ENCODE results near the gene GARS1. TPM values are rescaled to one million over a fixed set of nuclear protein-coding genes. Genes with fewer than 3 reads are reported as not detected.
"Not testable (repeated sequence)": the region's sequence is repeated elsewhere in the genome, so short reads cannot be mapped to it uniquely, and the experiment has no call there.

The GARS1 gene
- total RNA-seq, 5 donors from 2014 or later (not counting 1 experiment from before 2014, with no cell fraction given), result 78.8 to 121 (median 114) TPM

GRCh38 chr7:30584965-30585364 is 9.7 kb upstream of the GARS1 start:
- DNase-seq (no peak), ATAC-seq (replicated peaks in 1 of 4) (no peak)
- ChIA-PET CTCF (no interaction called here), POLR2A (no interaction called here)
- 82% methylated on average over 2 of the region's 5 CpGs for WGBS (ENCODE audit: insufficient coverage)
- H3K36me3 ChIP-seq (ENCODE audit: control insufficient read depth in 2 of 2, extremely low read depth in 1 of 2, insufficient read depth in 1 of 2, low read length in 1 of 2), result peaks cover 4 to 31% of the 10 kb centered on the region in 2 donors
- no peaks in the 10 kb centered on the region for H3K27me3 Mint-ChIP-seq
- no peak overlapping the region for H3K27ac ChIP-seq (ENCODE audit: low read length)
- no peaks in the 10 kb centered on the region for H3K9me3 Mint-ChIP-seq
- H3K4me3 Mint-ChIP-seq, result no peak overlapping the region
- H3K4me1 ChIP-seq (ENCODE audit: control insufficient read depth in 1 of 2, extremely low read depth in 1 of 2, insufficient read depth in 2 of 2, low read length in 2 of 2), result no peaks in the 10 kb centered on the region
- H3K36me3 Mint-ChIP-seq, result peaks cover 58% of the 10 kb centered on the region
- H3K27ac Mint-ChIP-seq, result no peak overlapping the region
- H3K4me3 ChIP-seq (ENCODE audit: control insufficient read depth in 1 of 2, extremely low read depth in 1 of 2, low read length in 1 of 2), result no peak overlapping the region
- no peaks in the 10 kb centered on the region for H3K9me3 ChIP-seq
- H3K27me3 ChIP-seq (replicated peaks in 1 of 2; ENCODE audit: control insufficient read depth in 2 of 2, extremely low read depth in 1 of 2, insufficient read depth in 2 of 2, low read length in 1 of 2), result no peaks in the 10 kb centered on the region
- peaks cover 12 to 20% (median 14%) of the 10 kb centered on the region in 3 donors for H3K4me1 Mint-ChIP-seq

GRCh38 chr7:30585675-30586074 is 9.0 kb upstream of the GARS1 start:
- H3K9me3 Mint-ChIP-seq, result no peaks in the 10 kb centered on the region
- ChIA-PET CTCF (no interaction called here), POLR2A (no interaction called here)
- H3K27ac Mint-ChIP-seq, result no peak overlapping the region
- no peaks in the 10 kb centered on the region for H3K9me3 ChIP-seq
- H3K4me1 Mint-ChIP-seq, result peaks cover 16 to 20% (median 18%) of the 10 kb centered on the region in 3 donors
- no peaks in the 10 kb centered on the region for H3K27me3 Mint-ChIP-seq
- WGBS (ENCODE audit: insufficient coverage), result 82% methylated on average over 3 of the region's 3 CpGs
- H3K4me1 ChIP-seq (ENCODE audit: control insufficient read depth in 1 of 2, extremely low read depth in 1 of 2, insufficient read depth in 2 of 2, low read length in 2 of 2), result no peaks in the 10 kb centered on the region
- no peak overlapping the region for H3K27ac ChIP-seq (ENCODE audit: low read length)
- H3K36me3 Mint-ChIP-seq, result peaks cover 51% of the 10 kb centered on the region
- DNase-seq (no peak), ATAC-seq (replicated peaks in 1 of 4) (no peak)
- H3K36me3 ChIP-seq (ENCODE audit: control insufficient read depth in 2 of 2, extremely low read depth in 1 of 2, insufficient read depth in 1 of 2, low read length in 1 of 2), result peaks cover 4 to 31% of the 10 kb centered on the region in 2 donors
- no peaks in the 10 kb centered on the region for H3K27me3 ChIP-seq (replicated peaks in 1 of 2; ENCODE audit: control insufficient read depth in 2 of 2, extremely low read depth in 1 of 2, insufficient read depth in 2 of 2, low read length in 1 of 2)
- H3K4me3 Mint-ChIP-seq, result no peak overlapping the region
- H3K4me3 ChIP-seq (ENCODE audit: control insufficient read depth in 1 of 2, extremely low read depth in 1 of 2, low read length in 1 of 2), result no peak overlapping the region

GRCh38 chr7:30587547-30587946 is 7.1 kb upstream of the GARS1 start:
- Mint-ChIP-seq H3K36me3 (peaks cover 40% of the 10 kb centered on the region), H3K4me1 (peaks cover 29 to 37% (median 36%) of the 10 kb centered on the region in 3 donors)
- H3K27ac Mint-ChIP-seq; ATAC-seq (replicated peaks in 1 of 4); H3K27ac ChIP-seq (ENCODE audit: low read length); H3K4me3 ChIP-seq (ENCODE audit: control insufficient read depth in 1 of 2, extremely low read depth in 1 of 2, low read length in 1 of 2); H3K4me3 Mint-ChIP-seq; H3K4me1 ChIP-seq (ENCODE audit: control insufficient read depth in 1 of 2, extremely low read depth in 1 of 2, insufficient read depth in 2 of 2, low read length in 2 of 2); H3K9me3 Mint-ChIP-seq; CTCF ChIA-PET; H3K9me3 ChIP-seq; POLR2A ChIA-PET; H3K27me3 Mint-ChIP-seq; DNase-seq; H3K27me3 ChIP-seq (replicated peaks in 1 of 2; ENCODE audit: control insufficient read depth in 2 of 2, extremely low read depth in 1 of 2, insufficient read depth in 2 of 2, low read length in 1 of 2): not testable (repeated sequence)
- WGBS (ENCODE audit: insufficient coverage), result no CpG with 5 or more reads among the region's 4 CpGs
- peaks cover 4 to 28% of the 10 kb centered on the region in 2 donors for H3K36me3 ChIP-seq (ENCODE audit: control insufficient read depth in 2 of 2, extremely low read depth in 1 of 2, insufficient read depth in 1 of 2, low read length in 1 of 2)

GRCh38 chr7:30589111-30589510 is 5.6 kb upstream of the GARS1 start:
- H3K27ac Mint-ChIP-seq, result no peak overlapping the region
- H3K4me1 Mint-ChIP-seq, result peaks cover 45 to 50% (median 49%) of the 10 kb centered on the region in 3 donors
- no peaks in the 10 kb centered on the region for H3K27me3 Mint-ChIP-seq
- ATAC-seq (replicated peaks in 1 of 4) (no peak), DNase-seq (no peak)
- CTCF ChIA-PET, result no interaction called here
- Histone ChIP-seq H3K27ac (ENCODE audit: low read length) (no peak overlapping the region), H3K4me3 (ENCODE audit: control insufficient read depth in 1 of 2, extremely low read depth in 1 of 2, low read length in 1 of 2) (no peak overlapping the region), H3K27me3 (replicated peaks in 1 of 2; ENCODE audit: control insufficient read depth in 2 of 2, extremely low read depth in 1 of 2, insufficient read depth in 2 of 2, low read length in 1 of 2) (no peaks in the 10 kb centered on the region), H3K4me1 (ENCODE audit: control insufficient read depth in 1 of 2, extremely low read depth in 1 of 2, insufficient read depth in 2 of 2, low read length in 2 of 2) (peaks cover 5 to 15% of the 10 kb centered on the region in 2 experiments), H3K9me3 (no peaks in the 10 kb centered on the region), H3K36me3 (ENCODE audit: control insufficient read depth in 2 of 2, extremely low read depth in 1 of 2, insufficient read depth in 1 of 2, low read length in 1 of 2) (peaks cover 0 to 18% of the 10 kb centered on the region in 2 donors)
- POLR2A ChIA-PET, result no interaction called here
- H3K9me3 Mint-ChIP-seq, result no peaks in the 10 kb centered on the region
- H3K36me3 Mint-ChIP-seq, result peaks cover 30% of the 10 kb centered on the region
- no peak overlapping the region for H3K4me3 Mint-ChIP-seq
- WGBS (ENCODE audit: insufficient coverage), result no CpG with 5 or more reads among the region's 3 CpGs

- WGBS (ENCODE audit: insufficient coverage), result under 1% methylated on average over 11 of the region's 12 CpGs
- CTCF ChIA-PET, result interaction anchor here in 1 of 2 donors (0.6 kb wide), 1 partner anchor 514 kb away, joined by 3 read pairs; no protein-coding TSS in a partner anchor
- peaks cover 8% of the 10 kb centered on the region for H3K36me3 Mint-ChIP-seq
- peak overlapping the region; percentile 96 for H3K27ac ChIP-seq (ENCODE audit: low read length)
- H3K4me3 Mint-ChIP-seq, result peak overlapping the region; percentile 98 to 100 (median 99)
- peaks cover 79 to 81% (median 79%) of the 10 kb centered on the region in 3 donors for H3K4me1 Mint-ChIP-seq
- H3K36me3 ChIP-seq (ENCODE audit: control insufficient read depth in 2 of 2, extremely low read depth in 1 of 2, insufficient read depth in 1 of 2, low read length in 1 of 2), result no peaks in the 10 kb centered on the region
- no peaks in the 10 kb centered on the region for H3K27me3 Mint-ChIP-seq
- peak overlapping the region; percentile 69 to 85 for H3K4me3 ChIP-seq (ENCODE audit: control insufficient read depth in 1 of 2, extremely low read depth in 1 of 2, low read length in 1 of 2)
- H3K9me3 ChIP-seq, result no peaks in the 10 kb centered on the region
- H3K27me3 ChIP-seq (replicated peaks in 1 of 2; ENCODE audit: control insufficient read depth in 2 of 2, extremely low read depth in 1 of 2, insufficient read depth in 2 of 2, low read length in 1 of 2), result no peaks in the 10 kb centered on the region
- peak overlapping the region; percentile 99 to 100 for H3K27ac Mint-ChIP-seq
- peaks cover 17 to 25% of the 10 kb centered on the region in 2 experiments for H3K4me1 ChIP-seq (ENCODE audit: control insufficient read depth in 1 of 2, extremely low read depth in 1 of 2, insufficient read depth in 2 of 2, low read length in 2 of 2)
- peak in 16 of 35 experiments; percentile 1 to 27 (median 10) for DNase-seq
- peak; percentile 2 to 25 (median 18) for ATAC-seq (replicated peaks in 1 of 4)
- no peaks in the 10 kb centered on the region for H3K9me3 Mint-ChIP-seq
- POLR2A ChIA-PET, result interaction anchor here in 1 of 2 donors (0.6 kb wide), 1 partner anchor 31 kb away, joined by 3 read pairs; no protein-coding TSS in a partner anchor
These were observed 584 bp upstream of the GARS1 start for GRCh38 chr7:30594048-30594539.

- whole genome bisulfite sequencing (ENCODE audit: insufficient coverage), result 13% methylated on average over 6 of the region's 13 CpGs
- CTCF ChIA-PET, result no interaction called here
- no peak for ATAC-seq (replicated peaks in 1 of 4)
- Histone ChIP-seq H3K4me3 (ENCODE audit: control insufficient read depth in 1 of 2, extremely low read depth in 1 of 2, low read length in 1 of 2) (peak overlapping the region; percentile 69 to 85), H3K36me3 (ENCODE audit: control insufficient read depth in 2 of 2, extremely low read depth in 1 of 2, insufficient read depth in 1 of 2, low read length in 1 of 2) (peaks cover 0 to 11% of the 10 kb centered on the region in 2 donors), H3K9me3 (no peaks in the 10 kb centered on the region), H3K27me3 (replicated peaks in 1 of 2; ENCODE audit: control insufficient read depth in 2 of 2, extremely low read depth in 1 of 2, insufficient read depth in 2 of 2, low read length in 1 of 2) (no peaks in the 10 kb centered on the region), H3K4me1 (ENCODE audit: control insufficient read depth in 1 of 2, extremely low read depth in 1 of 2, insufficient read depth in 2 of 2, low read length in 2 of 2) (peaks cover 17 to 25% of the 10 kb centered on the region in 2 experiments), H3K27ac (ENCODE audit: low read length) (peak overlapping the region; percentile 96)
- peaks cover 17% of the 10 kb centered on the region for H3K36me3 Mint-ChIP-seq
- H3K4me3 Mint-ChIP-seq, result peak overlapping the region; percentile 98 to 100 (median 99)
- H3K27me3 Mint-ChIP-seq, result no peaks in the 10 kb centered on the region
- H3K9me3 Mint-ChIP-seq, result no peaks in the 10 kb centered on the region
- POLR2A ChIA-PET, result interaction anchor here in 1 of 2 donors (0.6 kb wide), 1 partner anchor 9 kb away, joined by 3 read pairs; no protein-coding TSS in a partner anchor
- peak in 2 of 35 experiments; percentile 2 to 24 for DNase-seq
- H3K27ac Mint-ChIP-seq, result peak overlapping the region; percentile 99 to 100
- H3K4me1 Mint-ChIP-seq, result peaks cover 69 to 73% (median 70%) of the 10 kb centered on the region in 3 donors
These were observed 847 bp downstream of the GARS1 start for GRCh38 chr7:30595436-30596013.

Data from T-cell (primary cell).